ENCODE measurements around the gene BARX1.
"Not testable (repeated sequence)": the region's sequence is repeated elsewhere in the genome, so short reads cannot be mapped to it uniquely, and the experiment has no call there.

Gene BARX1

DNA sequence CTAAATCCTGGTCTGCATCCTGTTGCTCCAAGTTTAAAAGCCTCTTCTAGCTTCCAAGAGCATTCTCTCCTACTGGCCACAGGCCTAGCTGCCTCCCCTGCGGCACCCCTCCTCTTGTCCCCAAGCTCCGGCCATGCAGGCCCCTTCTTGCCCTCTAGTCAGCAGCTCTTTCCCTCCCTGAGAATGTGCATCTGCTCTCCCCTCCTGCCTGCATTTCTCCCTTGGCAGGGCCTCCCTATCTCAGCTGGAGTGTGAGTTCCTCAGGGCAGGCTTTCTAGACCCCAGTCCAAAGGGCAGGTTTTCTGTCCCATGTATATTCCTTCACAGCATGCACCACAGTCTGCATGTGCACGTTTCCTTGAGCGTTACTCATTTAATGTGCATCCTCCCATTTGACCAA is 24.6 kb upstream of the BARX1 start:
- Histone ChIP-seq H3K9ac (ENCODE audit: low read depth, low read length) (no peak overlapping the region), H3K4me3 (ENCODE audit: low read depth, low read length) (no peak overlapping the region), H3K4me1 (ENCODE audit: control insufficient read depth, insufficient read depth, low read length) (no peaks in the 10 kb centered on the region), H3K36me3 (ENCODE audit: control insufficient read depth, insufficient read depth, low read length) (no peaks in the 10 kb centered on the region), H3K27me3 (ENCODE audit: control insufficient read depth, insufficient read depth, low read length) (peaks cover 2% of the 10 kb centered on the region), H3K9me3 (ENCODE audit: control insufficient read depth, insufficient read depth, low read length) (no peaks in the 10 kb centered on the region)

- Histone ChIP-seq H3K4me3 (ENCODE audit: low read depth, low read length) (no peak overlapping the region), H3K36me3 (ENCODE audit: control insufficient read depth, insufficient read depth, low read length) (no peaks in the 10 kb centered on the region), H3K9me3 (ENCODE audit: control insufficient read depth, insufficient read depth, low read length) (no peaks in the 10 kb centered on the region), H3K9ac (ENCODE audit: low read depth, low read length) (no peak overlapping the region), H3K27me3 (ENCODE audit: control insufficient read depth, insufficient read depth, low read length) (peaks cover 2% of the 10 kb centered on the region), H3K4me1 (ENCODE audit: control insufficient read depth, insufficient read depth, low read length) (no peaks in the 10 kb centered on the region)
These were observed 23.4 kb upstream of the BARX1 start for GRCh38 chr9:93978551-93978950.

DNA sequence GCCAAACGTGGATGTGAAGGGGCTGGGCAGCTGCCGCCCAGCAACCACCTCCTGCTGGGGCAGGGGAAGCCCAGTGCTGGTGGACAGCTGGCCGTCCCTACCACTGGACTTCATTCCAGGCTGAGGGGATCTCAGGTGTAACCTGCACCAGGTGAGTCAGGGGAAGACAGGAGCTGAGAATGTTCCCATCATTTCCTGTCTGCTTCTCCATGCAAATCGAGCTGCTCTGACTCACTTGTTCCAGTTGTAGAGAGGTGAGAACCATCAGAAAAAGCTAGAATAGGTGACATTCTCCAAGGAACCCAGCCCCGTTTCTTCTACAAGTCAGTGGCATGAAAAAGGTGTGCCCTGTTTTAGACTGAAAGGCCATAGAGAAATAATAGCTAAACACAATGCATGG is 21.8 kb upstream of the BARX1 start:
- Histone ChIP-seq H3K27me3 (ENCODE audit: control insufficient read depth, insufficient read depth, low read length) (peaks cover 2% of the 10 kb centered on the region), H3K9ac (ENCODE audit: low read depth, low read length) (no peak overlapping the region), H3K4me1 (ENCODE audit: control insufficient read depth, insufficient read depth, low read length) (no peaks in the 10 kb centered on the region), H3K36me3 (ENCODE audit: control insufficient read depth, insufficient read depth, low read length) (no peaks in the 10 kb centered on the region), H3K9me3 (ENCODE audit: control insufficient read depth, insufficient read depth, low read length) (no peaks in the 10 kb centered on the region), H3K4me3 (ENCODE audit: low read depth, low read length) (no peak overlapping the region)

GRCh38 chr9:93976081-93976480 is 20.9 kb upstream of the BARX1 start:
- Histone ChIP-seq H3K4me1 (ENCODE audit: control insufficient read depth, insufficient read depth, low read length) (no peaks in the 10 kb centered on the region), H3K4me3 (ENCODE audit: low read depth, low read length) (no peak overlapping the region), H3K9ac (ENCODE audit: low read depth, low read length) (no peak overlapping the region), H3K36me3 (ENCODE audit: control insufficient read depth, insufficient read depth, low read length) (no peaks in the 10 kb centered on the region), H3K9me3 (ENCODE audit: control insufficient read depth, insufficient read depth, low read length) (no peaks in the 10 kb centered on the region), H3K27me3 (ENCODE audit: control insufficient read depth, insufficient read depth, low read length) (peaks cover 2% of the 10 kb centered on the region)

DNA sequence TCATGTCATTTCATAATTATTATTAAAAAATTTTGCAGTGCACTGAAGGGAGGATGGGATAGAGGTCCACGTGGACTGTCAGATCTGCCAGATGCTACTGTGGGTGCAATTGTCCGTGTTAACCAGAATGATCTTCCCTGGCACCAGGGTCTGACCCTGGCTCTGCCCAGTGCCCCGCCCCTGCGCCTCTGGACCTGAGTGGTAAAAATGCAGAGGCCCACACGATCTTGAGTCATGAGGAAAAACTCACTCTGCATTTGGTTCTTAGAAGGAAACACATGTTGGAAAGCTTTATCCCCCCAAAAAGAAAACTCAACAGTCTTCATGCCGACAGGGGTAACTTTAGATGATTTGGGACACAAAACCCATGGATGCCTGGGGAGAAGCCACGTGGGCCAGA is 20.1 kb upstream of the BARX1 start:
- Histone ChIP-seq H3K4me1 (ENCODE audit: control insufficient read depth, insufficient read depth, low read length) (no peaks in the 10 kb centered on the region), H3K9me3 (ENCODE audit: control insufficient read depth, insufficient read depth, low read length) (no peaks in the 10 kb centered on the region), H3K27me3 (ENCODE audit: control insufficient read depth, insufficient read depth, low read length) (peaks cover 2% of the 10 kb centered on the region), H3K36me3 (ENCODE audit: control insufficient read depth, insufficient read depth, low read length) (no peaks in the 10 kb centered on the region), H3K4me3 (ENCODE audit: low read depth, low read length) (no peak overlapping the region), H3K9ac (ENCODE audit: low read depth, low read length) (no peak overlapping the region)

DNA sequence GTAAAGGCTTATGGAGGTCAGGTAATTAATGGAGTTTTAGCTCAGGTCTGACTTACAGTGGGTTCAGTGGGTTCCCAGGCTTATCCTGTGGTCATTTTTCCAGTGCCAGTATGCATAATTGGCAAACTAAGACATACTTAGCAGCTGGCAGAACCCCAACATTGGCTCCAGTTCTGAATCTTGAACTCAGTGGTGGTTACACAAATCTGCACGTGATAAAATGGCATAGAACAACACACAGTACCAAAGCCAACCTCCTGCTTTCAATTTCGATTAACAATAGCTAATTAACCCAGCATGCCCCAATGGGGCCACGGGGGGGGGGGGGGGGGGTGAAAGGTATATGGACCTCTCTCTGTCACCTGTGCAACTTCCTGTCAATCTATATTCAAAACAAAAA is 19.0 kb upstream of the BARX1 start:
- Histone ChIP-seq H3K27me3 (ENCODE audit: control insufficient read depth, insufficient read depth, low read length) (peaks cover 2% of the 10 kb centered on the region), H3K4me3 (ENCODE audit: low read depth, low read length) (no peak overlapping the region), H3K9ac (ENCODE audit: low read depth, low read length) (no peak overlapping the region), H3K36me3 (ENCODE audit: control insufficient read depth, insufficient read depth, low read length) (no peaks in the 10 kb centered on the region), H3K4me1 (ENCODE audit: control insufficient read depth, insufficient read depth, low read length) (no peaks in the 10 kb centered on the region), H3K9me3 (ENCODE audit: control insufficient read depth, insufficient read depth, low read length) (no peaks in the 10 kb centered on the region)

GRCh38 chr9:93972655-93973054 is 17.5 kb upstream of the BARX1 start:
- not testable (repeated sequence) for H3K9ac ChIP-seq (ENCODE audit: low read depth, low read length); H3K27me3 ChIP-seq (ENCODE audit: control insufficient read depth, insufficient read depth, low read length); H3K4me3 ChIP-seq (ENCODE audit: low read depth, low read length)

DNA sequence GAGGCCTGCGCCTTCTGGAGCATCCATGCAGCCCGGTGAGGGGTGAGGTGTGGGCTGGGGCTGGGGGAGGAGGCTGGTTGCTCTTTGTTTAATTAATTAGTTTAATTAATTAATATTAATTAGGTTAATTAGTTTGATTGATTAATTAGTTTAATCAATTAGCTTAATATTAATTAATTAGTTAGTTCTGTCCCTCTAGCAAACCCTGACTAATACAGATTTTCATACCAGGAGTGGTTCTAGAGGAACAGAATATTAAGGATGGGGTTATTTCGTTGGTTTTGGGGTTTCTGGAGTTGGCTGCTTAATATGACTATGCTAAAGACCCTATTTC is 14.1 kb upstream of the BARX1 start:
- Histone ChIP-seq H3K36me3 (ENCODE audit: control insufficient read depth, insufficient read depth, low read length) (no peaks in the 10 kb centered on the region), H3K9me3 (ENCODE audit: control insufficient read depth, insufficient read depth, low read length) (no peaks in the 10 kb centered on the region), H3K4me3 (ENCODE audit: low read depth, low read length) (no peak overlapping the region), H3K27me3 (ENCODE audit: control insufficient read depth, insufficient read depth, low read length) (no peaks in the 10 kb centered on the region), H3K9ac (ENCODE audit: low read depth, low read length) (no peak overlapping the region), H3K4me1 (ENCODE audit: control insufficient read depth, insufficient read depth, low read length) (no peaks in the 10 kb centered on the region)

More at GRCh38 chr9:93972655-93973054, 17.5 kb upstream of the BARX1 start:
- H3K9me3 ChIP-seq (ENCODE audit: control insufficient read depth, insufficient read depth, low read length); H3K4me1 ChIP-seq (ENCODE audit: control insufficient read depth, insufficient read depth, low read length); H3K36me3 ChIP-seq (ENCODE audit: control insufficient read depth, insufficient read depth, low read length): not testable (repeated sequence)

DNA sequence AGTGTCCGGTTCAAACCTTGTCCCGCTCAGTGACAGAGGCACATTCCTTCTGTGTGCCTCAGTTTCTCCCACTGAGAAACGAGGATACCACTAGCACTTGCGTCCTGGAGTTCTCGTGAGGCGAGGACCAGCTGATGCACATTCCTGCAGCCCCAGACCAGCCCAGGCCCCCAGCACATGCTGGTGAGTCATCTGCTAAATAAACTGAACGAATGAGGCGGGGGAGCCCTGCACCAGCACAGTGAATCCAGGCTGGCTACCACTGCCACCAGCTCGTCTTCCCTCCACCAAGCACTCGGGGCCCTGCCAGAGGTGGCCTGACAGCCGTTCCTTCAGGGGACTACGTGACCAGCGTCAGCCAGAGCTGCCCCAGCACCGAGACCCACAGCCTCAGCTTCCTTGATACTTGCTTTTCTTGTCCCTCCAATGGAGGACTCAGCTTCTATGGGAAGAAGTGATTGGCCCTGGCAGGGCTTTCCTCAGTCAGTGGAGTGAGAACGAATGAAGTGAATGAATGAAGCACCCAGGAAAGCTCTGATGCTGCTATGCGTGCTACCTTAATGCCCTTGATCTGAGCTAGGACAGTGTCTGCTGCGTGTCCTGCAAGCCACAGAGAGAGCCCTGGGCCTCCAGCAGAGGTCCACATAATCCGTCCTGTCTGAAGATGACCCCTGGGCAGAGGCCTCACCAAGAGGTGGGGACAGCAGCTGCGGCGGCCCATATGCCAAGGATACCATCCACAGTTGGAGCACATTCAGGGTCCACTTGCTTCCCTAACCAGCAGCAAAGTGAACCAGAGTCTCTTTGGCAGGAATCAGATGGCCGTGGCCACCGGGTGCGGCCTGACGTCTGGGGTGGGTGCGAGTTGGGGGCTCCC is 13.5 kb upstream of the BARX1 start:
- no peaks in the 10 kb centered on the region for H3K36me3 ChIP-seq (ENCODE audit: control insufficient read depth, insufficient read depth, low read length)
- H3K9ac ChIP-seq (ENCODE audit: low read depth, low read length), result no peak overlapping the region
- H3K9me3 ChIP-seq (ENCODE audit: control insufficient read depth, insufficient read depth, low read length), result no peaks in the 10 kb centered on the region
- H3K4me3 ChIP-seq (ENCODE audit: low read depth, low read length), result no peak overlapping the region
- H3K4me1 ChIP-seq (ENCODE audit: control insufficient read depth, insufficient read depth, low read length), result no peaks in the 10 kb centered on the region
- no peaks in the 10 kb centered on the region for H3K27me3 ChIP-seq (ENCODE audit: control insufficient read depth, insufficient read depth, low read length)

- no peaks in the 10 kb centered on the region for H3K9me3 ChIP-seq (ENCODE audit: control insufficient read depth, insufficient read depth, low read length)
- H3K9ac ChIP-seq (ENCODE audit: low read depth, low read length), result no peak overlapping the region
- H3K27me3 ChIP-seq (ENCODE audit: control insufficient read depth, insufficient read depth, low read length), result peaks cover 5% of the 10 kb centered on the region
- H3K4me3 ChIP-seq (ENCODE audit: low read depth, low read length), result no peak overlapping the region
- no peaks in the 10 kb centered on the region for H3K4me1 ChIP-seq (ENCODE audit: control insufficient read depth, insufficient read depth, low read length)
- no peaks in the 10 kb centered on the region for H3K36me3 ChIP-seq (ENCODE audit: control insufficient read depth, insufficient read depth, low read length)
These were observed 12.1 kb upstream of the BARX1 start for GRCh38 chr9:93967020-93967803.

- H3K9me3 ChIP-seq (ENCODE audit: control insufficient read depth, insufficient read depth, low read length), result no peaks in the 10 kb centered on the region
- no peak overlapping the region for H3K9ac ChIP-seq (ENCODE audit: low read depth, low read length)
- H3K4me3 ChIP-seq (ENCODE audit: low read depth, low read length), result no peak overlapping the region
- H3K27me3 ChIP-seq (ENCODE audit: control insufficient read depth, insufficient read depth, low read length), result peaks cover 17% of the 10 kb centered on the region
- H3K4me1 ChIP-seq (ENCODE audit: control insufficient read depth, insufficient read depth, low read length), result no peaks in the 10 kb centered on the region
- H3K36me3 ChIP-seq (ENCODE audit: control insufficient read depth, insufficient read depth, low read length), result no peaks in the 10 kb centered on the region
These were observed 10.8 kb upstream of the BARX1 start for GRCh38 chr9:93965830-93966577.
